HG03066 (cell line): ENCODE results near the gene TRDN.
A peak's percentile ranks its signal among the peaks of the same experiment; 100 is the strongest.

Experiments
- ATAC-seq: cut with Tn5 transposase; IDR thresholded peaks from one replicate; pipeline ENCODE4 v1.9.1; 2021; ENCODE audit warnings: low read depth; ENCODE audit not compliant: unreplicated experiment

Gene TRDN

GRCh38 chr6:123636782-123637181, at the start of gene TRDN:
TSS of gene TRDN (minus strand) at chr6:123636950. CDS start at chr6:123636775, 175 bp downstream.
- ATAC-seq = no peak

- ATAC-seq = no peak
Observed at GRCh38 chr6:123681957-123682462, 45.3 kb upstream of the TRDN start.

DNA sequence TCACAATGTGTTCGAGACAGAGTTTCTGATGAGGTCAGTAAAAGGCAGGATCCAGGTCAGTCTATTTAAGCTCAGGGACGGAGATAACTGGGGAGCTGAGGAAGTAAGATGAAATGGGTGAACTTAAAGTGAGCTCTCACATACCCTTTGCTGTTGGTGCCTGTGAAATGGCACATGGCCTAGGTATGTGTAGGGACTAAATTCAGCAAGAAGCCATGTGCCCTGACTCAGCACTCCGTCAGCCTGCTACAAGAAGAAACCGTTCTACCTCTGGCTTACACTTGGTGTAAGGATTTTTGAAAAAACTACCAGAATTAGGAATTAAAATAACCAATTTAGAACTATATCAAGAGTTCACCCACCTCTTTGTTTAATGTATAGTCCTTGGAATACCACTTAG, 41.1 kb upstream of the TRDN start:
- no peak for ATAC-seq

GRCh38 chr6:123676793-123677192, 40.0 kb upstream of the TRDN start:
- ATAC-seq = no peak

GRCh38 chr6:123668965-123669591, 32.3 kb upstream of the TRDN start:
- no peak for ATAC-seq

- no peak for ATAC-seq
Observed at GRCh38 chr6:123668063-123668462, 31.3 kb upstream of the TRDN start.

GRCh38 chr6:123663436-123663835, 26.7 kb upstream of the TRDN start:
- ATAC-seq = no peak

GRCh38 chr6:123662757-123663156, 26.0 kb upstream of the TRDN start:
- ATAC-seq = no peak

- ATAC-seq = no peak
Observed at GRCh38 chr6:123661105-123661891, 24.5 kb upstream of the TRDN start.

DNA sequence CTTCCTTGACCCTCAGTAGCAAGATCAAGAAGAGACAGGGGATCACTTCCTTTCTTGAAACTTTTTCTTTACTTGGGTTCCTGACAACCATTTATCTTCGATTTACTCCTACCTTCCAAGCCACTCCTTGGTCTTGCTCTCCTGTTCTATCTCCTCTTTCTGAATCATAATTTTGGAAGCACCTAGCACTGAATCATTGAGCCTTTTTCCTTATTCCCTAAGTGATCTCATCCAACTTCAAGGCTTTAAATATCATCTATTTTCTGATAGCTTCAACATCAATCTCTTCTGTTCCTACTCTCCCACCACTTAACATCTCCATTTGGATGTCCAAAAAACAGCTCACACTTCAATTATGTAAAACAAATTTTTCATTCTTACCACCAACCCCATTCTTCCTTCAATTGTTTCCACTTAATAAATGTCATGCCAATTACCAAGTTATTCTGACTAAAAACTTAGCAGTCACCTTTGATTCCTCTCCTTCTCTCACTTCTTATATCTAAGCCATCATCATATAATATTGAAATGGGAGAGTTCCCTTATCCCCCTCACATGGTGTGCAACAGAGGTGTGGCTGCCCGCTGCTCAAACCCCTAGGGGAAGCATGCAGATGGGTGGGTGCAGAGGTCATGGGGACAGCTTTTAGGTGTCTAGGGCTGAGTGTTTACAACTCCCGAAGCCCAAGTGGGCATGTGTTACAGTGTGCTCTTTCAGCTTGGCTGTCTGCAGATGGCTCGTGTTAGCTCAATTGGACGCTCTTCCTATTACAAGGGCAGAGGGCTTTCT, 23.4 kb upstream of the TRDN start:
- ATAC-seq = no peak

DNA sequence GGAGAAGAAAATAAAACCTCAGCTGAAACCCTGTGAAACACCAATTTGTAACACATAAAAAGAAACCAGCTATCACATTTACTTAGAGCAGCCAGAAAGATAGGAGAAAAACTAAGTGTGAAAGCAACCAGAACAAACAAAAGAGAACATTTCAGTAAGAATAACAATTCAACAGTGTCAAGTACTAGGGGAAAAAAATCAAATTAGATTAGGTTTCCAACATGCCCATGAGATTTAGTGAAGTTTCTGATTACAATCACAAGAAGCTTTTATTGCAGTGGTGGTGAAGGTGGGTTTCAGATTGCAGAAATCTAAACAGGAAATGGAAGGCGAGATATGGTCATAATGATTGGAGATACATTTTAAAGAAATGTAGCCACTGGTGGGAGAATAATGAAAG, 22.1 kb upstream of the TRDN start:
- ATAC-seq = no peak

DNA sequence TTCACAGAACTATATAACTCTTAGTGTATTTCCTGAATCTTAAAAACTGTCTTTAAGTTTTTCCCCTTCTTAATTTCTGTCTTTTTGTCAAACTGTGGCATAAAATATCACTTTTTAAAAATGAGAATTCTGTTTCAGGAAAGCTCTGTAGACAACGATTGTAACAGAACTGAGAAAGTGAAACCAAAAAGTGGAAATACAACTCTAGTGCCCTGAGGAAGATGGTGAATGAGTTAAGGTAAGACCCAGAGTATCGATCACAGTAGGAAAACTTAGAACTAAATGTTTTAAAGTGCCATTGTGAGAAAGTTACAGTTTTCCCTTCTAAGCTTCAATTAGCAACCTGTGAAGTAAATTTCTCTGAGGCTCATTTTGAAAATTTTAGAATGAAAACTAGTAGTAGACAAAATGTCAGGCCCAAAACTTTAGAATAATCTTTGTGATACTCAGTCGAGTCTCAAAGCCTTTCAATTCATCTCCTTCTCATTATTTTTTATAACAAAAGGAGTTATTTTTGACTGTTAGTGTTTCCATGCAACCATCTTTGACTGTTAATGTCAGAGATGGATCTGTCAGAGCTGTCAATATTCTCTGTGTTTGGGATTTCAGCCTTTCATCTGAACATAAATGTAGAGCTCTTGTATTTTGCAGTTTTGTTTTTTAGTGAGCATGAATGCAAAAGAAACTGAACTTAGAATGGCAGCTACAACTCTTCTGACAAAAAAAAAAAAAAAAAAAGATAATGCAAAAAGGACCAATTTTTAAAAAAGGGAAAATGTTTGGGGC, 19.0 kb upstream of the TRDN start:
- ATAC-seq = peak; percentile 84

- ATAC-seq = no peak
Observed at GRCh38 chr6:123648723-123649122, 12.0 kb upstream of the TRDN start.

- no peak for ATAC-seq
Observed at GRCh38 chr6:123648020-123648580, 11.3 kb upstream of the TRDN start.

DNA sequence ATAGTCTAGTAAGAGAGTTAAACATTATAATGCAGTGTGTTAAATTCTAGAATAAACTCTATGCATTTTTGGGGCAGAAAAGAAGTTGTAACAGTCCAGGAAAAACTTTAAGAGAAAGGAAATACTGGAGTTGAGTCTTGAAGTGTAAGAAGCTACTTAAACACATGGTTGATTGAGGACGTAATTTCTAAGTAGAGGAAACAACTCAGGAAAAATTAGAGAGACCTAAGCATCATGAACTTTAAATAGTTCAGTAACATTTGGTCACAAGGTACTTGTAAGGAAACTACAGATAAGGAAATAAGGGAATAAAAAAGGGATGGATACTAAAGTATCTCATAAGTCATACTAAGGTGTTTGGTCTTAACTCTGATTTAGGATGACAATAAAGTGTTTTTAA, 4.7 kb upstream of the TRDN start:
- no peak for ATAC-seq

GRCh38 chr6:123640567-123641187, 3.9 kb upstream of the TRDN start:
- no peak for ATAC-seq

- ATAC-seq = no peak
Observed at GRCh38 chr6:123638865-123639264, 2.1 kb upstream of the TRDN start.

DNA sequence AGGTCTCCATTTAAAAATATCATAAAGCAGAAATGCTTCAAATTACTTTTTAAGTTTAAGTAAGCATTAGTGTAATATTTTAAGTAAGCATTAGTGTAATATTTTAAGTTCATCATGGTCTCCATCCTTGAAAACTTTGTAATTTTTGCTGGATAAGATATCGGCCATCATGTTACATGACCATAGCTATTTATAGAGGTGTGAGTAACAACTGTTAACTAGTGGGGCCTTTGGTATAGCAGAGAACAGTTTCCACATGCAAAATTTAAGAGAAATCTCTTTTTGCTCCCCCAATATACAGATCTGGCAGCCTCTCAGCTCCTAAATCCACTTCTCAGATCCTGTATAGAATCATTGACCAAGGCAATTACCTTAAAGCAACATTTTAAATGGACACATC, 468 bp downstream of the TRDN start:
- ATAC-seq = no peak

- no peak for ATAC-seq
Observed at GRCh38 chr6:123635567-123635966, 1.2 kb downstream of the TRDN start.

GRCh38 chr6:123635144-123635543, 1.6 kb downstream of the TRDN start:
- no peak for ATAC-seq
